DOHH2 (cell line): Measurements from ENCODE around the gene ATP6V0A1.

Experiments used
- EZH2phosphoT487 ChIP-seq: fragments of 200-600 bp; sonication (generic); IDR thresholded peaks from 2 replicates; pipeline ENCODE4 v1.6.1; 2017; ENCODE audit warnings: borderline replicate concordance, mild to moderate bottlenecking, antibody characterized with exemption, low read length, moderate library complexity, mixed read lengths
- TF ChIP-seq, protein P1 (sequence below): fragments of 200-600 bp; sonication (generic); IDR thresholded peaks from one replicate; pipeline ENCODE4 v1.5.1; 2014; ENCODE audit warnings: antibody characterized with exemption, mild to moderate bottlenecking, low read depth, low read length; ENCODE audit not compliant: poor library complexity, severe bottlenecking

DNA sequence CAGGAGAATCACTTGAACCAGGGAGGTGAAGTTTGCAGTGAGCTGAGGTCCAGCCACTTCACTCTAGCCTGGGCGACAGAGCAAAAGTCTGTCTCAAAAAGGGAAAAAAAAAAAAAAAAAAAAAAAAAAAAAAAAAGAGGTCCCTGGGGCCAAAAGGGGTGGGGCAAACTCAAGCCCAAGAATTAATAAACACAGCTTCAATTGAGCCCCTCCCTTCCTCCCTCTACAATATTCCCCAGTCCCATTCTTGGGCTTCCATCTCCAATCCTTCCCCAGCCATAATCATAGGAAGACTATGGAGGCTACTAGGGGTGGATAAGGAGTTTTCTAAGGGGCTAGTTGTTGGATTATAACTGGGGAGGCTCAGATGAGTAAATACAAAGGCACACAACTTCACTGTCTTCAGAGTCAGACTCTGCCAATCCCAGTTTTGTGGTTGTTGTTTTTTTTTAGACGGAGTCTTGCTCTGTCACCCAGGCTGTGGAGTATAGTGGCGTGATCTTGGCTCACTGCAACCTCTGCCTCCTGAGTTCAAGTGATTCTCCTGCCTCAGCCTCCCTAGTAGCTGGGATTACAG is 45.1 kb upstream of the ATP6V0A1 start:
- TF ChIP-seq, protein P1, sequence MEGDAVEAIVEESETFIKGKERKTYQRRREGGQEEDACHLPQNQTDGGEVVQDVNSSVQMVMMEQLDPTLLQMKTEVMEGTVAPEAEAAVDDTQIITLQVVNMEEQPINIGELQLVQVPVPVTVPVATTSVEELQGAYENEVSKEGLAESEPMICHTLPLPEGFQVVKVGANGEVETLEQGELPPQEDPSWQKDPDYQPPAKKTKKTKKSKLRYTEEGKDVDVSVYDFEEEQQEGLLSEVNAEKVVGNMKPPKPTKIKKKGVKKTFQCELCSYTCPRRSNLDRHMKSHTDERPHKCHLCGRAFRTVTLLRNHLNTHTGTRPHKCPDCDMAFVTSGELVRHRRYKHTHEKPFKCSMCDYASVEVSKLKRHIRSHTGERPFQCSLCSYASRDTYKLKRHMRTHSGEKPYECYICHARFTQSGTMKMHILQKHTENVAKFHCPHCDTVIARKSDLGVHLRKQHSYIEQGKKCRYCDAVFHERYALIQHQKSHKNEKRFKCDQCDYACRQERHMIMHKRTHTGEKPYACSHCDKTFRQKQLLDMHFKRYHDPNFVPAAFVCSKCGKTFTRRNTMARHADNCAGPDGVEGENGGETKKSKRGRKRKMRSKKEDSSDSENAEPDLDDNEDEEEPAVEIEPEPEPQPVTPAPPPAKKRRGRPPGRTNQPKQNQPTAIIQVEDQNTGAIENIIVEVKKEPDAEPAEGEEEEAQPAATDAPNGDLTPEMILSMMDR, result no peak
- TF ChIP-seq EZH2phosphoT487, result no peak
